OCI-M2 (cell line): ENCODE measurements around the gene CPZ.

Experiments
- DNase-seq: peaks from one replicate; lab custom pipeline; 2025; ENCODE audit not compliant: unreplicated experiment; lab: John Stamatoyannopoulos, UW

Gene CPZ

GRCh38 chr4:8592366-8593263, at the start of gene CPZ:
Gene CPZ (plus strand): TSS chr4:8592765. CDS start chr4:8592834, 69 bp downstream.
- DNase-seq = no peak

- DNase-seq = no peak
Observed at GRCh38 chr4:8542776-8543525, 49.6 kb upstream of the CPZ start.

GRCh38 chr4:8543623-8544022, 48.9 kb upstream of the CPZ start:
- DNase-seq = no peak

GRCh38 chr4:8544282-8544681, 48.3 kb upstream of the CPZ start:
- no peak for DNase-seq

GRCh38 chr4:8544741-8545438, 47.7 kb upstream of the CPZ start:
- DNase-seq = no peak

- no peak for DNase-seq
Observed at GRCh38 chr4:8545439-8545765, 47.2 kb upstream of the CPZ start.

- no peak for DNase-seq
Observed at GRCh38 chr4:8546766-8547107, 45.8 kb upstream of the CPZ start.

- DNase-seq = no peak
Observed at GRCh38 chr4:8547108-8547911, 45.3 kb upstream of the CPZ start.

- no peak for DNase-seq
Observed at GRCh38 chr4:8547912-8548730, 44.4 kb upstream of the CPZ start.

- no peak for DNase-seq
Observed at GRCh38 chr4:8548731-8549351, 43.7 kb upstream of the CPZ start.

GRCh38 chr4:8549352-8549931, 43.1 kb upstream of the CPZ start:
- DNase-seq = no peak

GRCh38 chr4:8550691-8551090, 41.9 kb upstream of the CPZ start:
- DNase-seq = no peak

- no peak for DNase-seq
Observed at GRCh38 chr4:8552024-8552423, 40.5 kb upstream of the CPZ start.

- no peak for DNase-seq
Observed at GRCh38 chr4:8552581-8553205, 39.9 kb upstream of the CPZ start.

GRCh38 chr4:8553216-8553615, 39.3 kb upstream of the CPZ start:
- DNase-seq = no peak

- no peak for DNase-seq
Observed at GRCh38 chr4:8553991-8554405, 38.6 kb upstream of the CPZ start.

- DNase-seq = no peak
Observed at GRCh38 chr4:8554555-8555100, 37.9 kb upstream of the CPZ start.

- no peak for DNase-seq
Observed at GRCh38 chr4:8555716-8556115, 36.8 kb upstream of the CPZ start.
